NB4 (cell line): ENCODE data around the gene KEL.

Experiments
- DNase-seq: peaks from one replicate; pipeline ENCODE4 v3.0.0; 2010; ENCODE audit warnings: low read depth
- H3K4me3 ChIP-seq: one replicate; pipeline ENCODE4 v1.5.1; 2011; ENCODE audit warnings: mild to moderate bottlenecking, low read depth, low read length, moderate library complexity
- CTCF ChIP-seq: IDR thresholded peaks from one replicate; pipeline ENCODE4 v1.5.1; 2012; ENCODE audit warnings: low read depth, low read length
- MAX ChIP-seq: IDR thresholded peaks from 2 replicates; pipeline ENCODE4 v1.6.1; 2011; ENCODE audit warnings: low read depth, low read length
- MYC ChIP-seq: IDR thresholded peaks from 2 replicates; pipeline ENCODE4 v1.6.1; 2011; ENCODE audit warnings: low read depth, low read length
- POLR2A ChIP-seq: IDR thresholded peaks from 2 replicates; pipeline ENCODE4 v1.6.1; 2011; ENCODE audit warnings: mild to moderate bottlenecking; ENCODE audit not compliant: insufficient read length; ENCODE audit errors: extremely low read depth

The KEL gene

GRCh38 chr7:142948603-142949002 is 13.6 kb downstream of the KEL start:
- no peak overlapping the region for H3K4me3 ChIP-seq
- TF ChIP-seq CTCF = no peak
- TF ChIP-seq MAX = no peak
- TF ChIP-seq MYC = no peak
- TF ChIP-seq POLR2A = no peak

GRCh38 chr7:142945001-142945400 is 17.2 kb downstream of the KEL start:
- DNase-seq = no peak
- H3K4me3 ChIP-seq = no peak overlapping the region
- TF ChIP-seq CTCF (no peak), MYC (no peak)

More at GRCh38 chr7:142948603-142949002, 13.6 kb downstream of the KEL start:
- DNase-seq = no peak

GRCh38 chr7:142943706-142944268 is 18.4 kb downstream of the KEL start:
- no peak for TF ChIP-seq CTCF
- TF ChIP-seq POLR2A = no peak
- no peak for TF ChIP-seq MAX
- no peak for TF ChIP-seq MYC
- no peak for DNase-seq
- H3K4me3 ChIP-seq = no peak overlapping the region

GRCh38 chr7:142942746-142943145 is 19.4 kb downstream of the KEL start:
- H3K4me3 ChIP-seq = no peak overlapping the region
- TF ChIP-seq CTCF (no peak), MYC (no peak), MAX (no peak)
- no peak for DNase-seq

- TF ChIP-seq MYC (no peak), CTCF (no peak), MAX (no peak), POLR2A (no peak)
These were observed 20.6 kb downstream of the KEL start for GRCh38 chr7:142941541-142941940.

GRCh38 chr7:142940966-142941535 is 21.1 kb downstream of the KEL start:
- H3K4me3 ChIP-seq = no peak overlapping the region
- no peak for DNase-seq
- TF ChIP-seq MAX (no peak), CTCF (no peak), MYC (no peak), POLR2A (no peak)

More at GRCh38 chr7:142941541-142941940, 20.6 kb downstream of the KEL start:
- H3K4me3 ChIP-seq = no peak overlapping the region
- DNase-seq = no peak
